Bronchial epithelial cell (primary cell): ENCODE data around the gene COPS6. TPM values are rescaled to one million over a fixed set of nuclear protein-coding genes. Genes with fewer than 3 reads are reported as not detected.

ENCODE experiments used
- DNase-seq: peaks from one replicate; pipeline ENCODE4 v3.0.0-alpha.2; 2010; ENCODE audit warnings: low read depth
- FAIRE-seq: peaks from 2 replicates; lab custom pipeline; 2011; peaks lifted over from hg19 to GRCh38; lab: Jason Lieb, UNC
- H3K27me3 ChIP-seq: 2 replicates; pipeline ENCODE4 v1.5.1; 2011; ENCODE audit warnings: low read length; ENCODE audit not compliant: control insufficient read depth, insufficient read depth
- H3K36me3 ChIP-seq: 2 replicates; pipeline ENCODE4 v1.5.1; 2011; ENCODE audit warnings: low read length; ENCODE audit not compliant: control insufficient read depth, insufficient read depth
- H3K4me3 ChIP-seq: 2 replicates; pipeline ENCODE4 v1.5.1; 2011; ENCODE audit warnings: mild to moderate bottlenecking, low read depth, low read length, control low read depth
- CTCF ChIP-seq: IDR thresholded peaks from 2 replicates; pipeline ENCODE4 v1.5.1; 2011; ENCODE audit warnings: mild to moderate bottlenecking, moderate library complexity, low read length, control low read depth, inconsistent platforms; ENCODE audit not compliant: insufficient read depth, severe bottlenecking
- total RNA-seq: library from RNA; depleted of rRNA; stranded (reverse); fragments of >200 nt; gene quantifications from 2 replicates; pipeline ENCODE4 v1.2.1, GENCODE V29; 2014

The COPS6 gene
- total RNA-seq, 1 donor from 2014 or later, result 60.0 TPM

- FAIRE-seq, result no peak
- H3K27me3 ChIP-seq, result no peaks in the 10 kb centered on the region
- no peak for TF ChIP-seq CTCF
- H3K36me3 ChIP-seq, result peaks cover 30% of the 10 kb centered on the region
- H3K4me3 ChIP-seq, result no peak overlapping the region
- DNase-seq, result no peak
These were observed 17.9 kb downstream of the COPS6 start for GRCh38 chr7:100106633-100107032.

- Histone ChIP-seq H3K36me3 (peaks cover 31% of the 10 kb centered on the region), H3K27me3 (no peaks in the 10 kb centered on the region), H3K4me3 (no peak overlapping the region)
- FAIRE-seq (no peak), DNase-seq (no peak)
- TF ChIP-seq CTCF, result no peak
These were observed 18.5 kb downstream of the COPS6 start for GRCh38 chr7:100107125-100107737.

GRCh38 chr7:100107890-100108289, 19.1 kb downstream of the COPS6 start:
- peaks cover 34% of the 10 kb centered on the region for H3K36me3 ChIP-seq
- H3K4me3 ChIP-seq, result no peak overlapping the region
- no peaks in the 10 kb centered on the region for H3K27me3 ChIP-seq
- DNase-seq, result no peak
- no peak for TF ChIP-seq CTCF
- FAIRE-seq, result no peak

- Histone ChIP-seq H3K27me3 (no peaks in the 10 kb centered on the region), H3K36me3 (peaks cover 36% of the 10 kb centered on the region), H3K4me3 (no peak overlapping the region)
- peak; percentile 32 for FAIRE-seq
- DNase-seq, result no peak
- TF ChIP-seq CTCF, result no peak
These were observed 20.9 kb downstream of the COPS6 start for GRCh38 chr7:100109521-100110163.

- FAIRE-seq, result no peak
- no peak for TF ChIP-seq CTCF
These were observed 22.4 kb downstream of the COPS6 start for GRCh38 chr7:100111156-100111555.

GRCh38 chr7:100111914-100112313, 23.1 kb downstream of the COPS6 start:
- DNase-seq (no peak), FAIRE-seq (no peak)
- H3K4me3 ChIP-seq, result no peak overlapping the region
- peaks cover 22% of the 10 kb centered on the region for H3K36me3 ChIP-seq
- H3K27me3 ChIP-seq, result no peaks in the 10 kb centered on the region
- TF ChIP-seq CTCF, result no peak

More at GRCh38 chr7:100111156-100111555, 22.4 kb downstream of the COPS6 start:
- Histone ChIP-seq H3K27me3 (no peaks in the 10 kb centered on the region), H3K4me3 (no peak overlapping the region), H3K36me3 (peaks cover 26% of the 10 kb centered on the region)
- DNase-seq, result no peak
